Measurements from ENCODE around the gene KCNT2.

GRCh38 chr1:196450143-196451095, 157.8 kb downstream of the KCNT2 start:
- TF ChIP-seq POLR2AphosphoS5 (IDR thresholded peaks at IDR 0.05), result no peak
- TF ChIP-seq CTCF (IDR thresholded peaks at IDR 0.05), result no peak
- no peak for TF ChIP-seq POLR2A (IDR thresholded peaks at IDR 0.05)
